NCI-H2227 (cell line): ENCODE measurements around the gene CCDC106.

Experiments used
- DNase-seq: peaks from one replicate; lab custom pipeline; 2025; ENCODE audit not compliant: unreplicated experiment; lab: John Stamatoyannopoulos, UW

The CCDC106 gene

GRCh38 chr19:55649268-55650125, 1.5 kb downstream of the CCDC106 start:
- no peak for DNase-seq

DNA sequence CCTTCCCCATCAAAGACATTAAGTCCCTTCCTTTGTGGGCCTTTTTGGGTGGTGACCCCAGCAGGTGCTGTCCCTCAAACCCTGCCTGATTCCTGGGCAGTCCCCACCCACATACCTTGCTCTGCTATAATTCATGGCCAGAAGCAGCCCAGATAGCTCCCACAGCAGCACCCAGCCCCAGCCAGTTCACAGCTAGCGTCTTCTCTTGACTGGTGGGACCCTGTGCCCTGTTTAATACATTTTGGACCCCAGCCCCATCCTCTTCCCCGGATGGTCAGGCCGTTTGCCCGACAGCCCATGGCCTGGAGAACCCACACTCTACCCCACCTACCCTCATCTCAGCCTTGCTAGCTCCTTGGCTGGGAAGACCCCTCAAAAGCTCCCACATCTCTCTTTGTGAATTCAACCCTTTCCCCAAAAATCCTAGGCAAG, 2.1 kb downstream of the CCDC106 start:
- DNase-seq: no peak

DNA sequence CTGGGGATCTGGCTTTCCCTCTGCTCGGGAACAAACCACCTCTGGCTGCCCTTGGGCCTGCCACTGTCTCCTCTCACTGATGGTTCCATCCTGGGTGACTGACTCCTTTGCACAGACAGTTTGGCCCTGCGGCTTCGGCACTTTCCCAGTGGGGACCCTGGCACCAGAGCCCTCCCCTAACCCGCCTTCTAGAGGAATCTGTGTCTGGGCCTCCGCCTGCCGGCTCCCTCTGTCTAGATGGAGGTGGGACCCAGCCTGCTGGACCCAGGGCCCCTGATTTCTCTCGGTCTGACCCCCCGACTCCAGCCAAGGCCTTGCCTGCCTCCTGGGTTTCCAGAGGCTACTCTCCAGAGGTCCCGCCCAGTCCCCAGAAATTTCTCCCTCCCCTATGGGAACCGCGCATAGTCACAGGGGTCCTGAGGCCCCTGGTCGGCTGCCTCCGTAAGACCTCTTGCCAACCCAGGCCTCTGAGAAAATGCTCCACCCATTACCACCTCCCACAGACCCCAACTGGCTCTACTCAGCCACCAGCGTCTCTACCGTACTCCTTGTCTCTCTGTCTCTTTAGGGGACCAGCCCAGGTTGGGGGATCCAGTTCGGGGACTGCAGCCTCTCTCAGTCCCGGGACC, 2.7 kb downstream of the CCDC106 start:
- no peak for DNase-seq

DNA sequence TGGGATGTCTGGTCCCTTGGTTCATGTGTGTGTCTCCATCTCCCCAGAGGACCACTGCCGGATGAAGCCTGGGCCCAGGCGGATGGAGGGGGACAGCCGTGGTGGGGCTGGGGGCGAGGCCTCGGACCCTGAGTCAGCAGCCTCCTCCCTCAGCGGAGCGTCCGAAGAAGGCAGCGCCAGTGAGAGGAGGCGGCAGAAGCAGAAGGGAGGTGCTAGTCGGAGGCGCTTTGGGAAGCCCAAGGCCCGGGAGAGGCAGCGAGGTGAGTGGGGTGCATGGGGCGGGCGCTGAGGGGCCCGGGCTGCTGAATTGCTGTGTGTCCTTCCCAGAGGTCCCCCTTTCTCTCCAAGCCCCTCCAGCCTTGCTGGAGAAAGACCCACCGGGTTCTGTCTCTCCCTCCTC, 3.2 kb downstream of the CCDC106 start:
- no peak for DNase-seq

DNA sequence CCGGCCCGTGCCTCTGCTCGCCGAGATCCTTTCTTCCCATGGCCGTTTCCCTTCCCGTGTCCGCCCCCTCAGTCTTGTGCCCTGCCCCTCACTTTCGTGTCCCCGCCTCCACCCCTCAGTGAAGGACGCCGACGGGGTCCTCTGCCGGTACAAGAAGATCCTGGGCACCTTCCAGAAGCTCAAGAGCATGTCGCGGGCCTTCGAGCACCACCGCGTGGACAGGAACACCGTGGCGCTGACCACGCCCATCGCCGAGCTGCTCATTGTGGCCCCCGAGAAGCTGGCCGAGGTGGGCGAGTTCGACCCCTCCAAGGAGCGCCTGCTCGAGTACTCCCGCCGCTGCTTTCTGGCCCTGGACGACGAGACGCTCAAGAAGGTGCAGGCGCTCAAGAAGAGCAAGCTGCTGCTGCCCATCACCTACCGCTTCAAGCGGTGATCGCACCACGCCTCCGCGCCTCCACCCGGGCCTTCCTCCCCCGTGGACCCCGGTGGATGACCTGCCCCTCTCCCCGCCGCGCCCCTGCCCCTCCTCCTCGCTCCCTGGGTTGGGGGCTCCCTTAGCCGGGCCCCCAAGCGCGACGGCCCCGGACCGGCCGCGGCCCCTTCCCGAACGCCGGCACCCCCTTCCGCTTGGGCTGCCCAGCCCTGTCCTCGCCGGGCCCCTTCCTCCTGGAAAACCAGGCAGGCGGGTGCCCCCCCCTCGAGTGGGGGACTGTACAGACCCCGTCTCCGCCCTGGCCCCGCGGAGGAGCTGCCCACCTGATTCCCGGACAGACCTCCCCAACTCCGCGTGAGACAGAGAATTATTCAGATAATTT, 4.5 kb downstream of the CCDC106 start:
- DNase-seq: no peak

DNA sequence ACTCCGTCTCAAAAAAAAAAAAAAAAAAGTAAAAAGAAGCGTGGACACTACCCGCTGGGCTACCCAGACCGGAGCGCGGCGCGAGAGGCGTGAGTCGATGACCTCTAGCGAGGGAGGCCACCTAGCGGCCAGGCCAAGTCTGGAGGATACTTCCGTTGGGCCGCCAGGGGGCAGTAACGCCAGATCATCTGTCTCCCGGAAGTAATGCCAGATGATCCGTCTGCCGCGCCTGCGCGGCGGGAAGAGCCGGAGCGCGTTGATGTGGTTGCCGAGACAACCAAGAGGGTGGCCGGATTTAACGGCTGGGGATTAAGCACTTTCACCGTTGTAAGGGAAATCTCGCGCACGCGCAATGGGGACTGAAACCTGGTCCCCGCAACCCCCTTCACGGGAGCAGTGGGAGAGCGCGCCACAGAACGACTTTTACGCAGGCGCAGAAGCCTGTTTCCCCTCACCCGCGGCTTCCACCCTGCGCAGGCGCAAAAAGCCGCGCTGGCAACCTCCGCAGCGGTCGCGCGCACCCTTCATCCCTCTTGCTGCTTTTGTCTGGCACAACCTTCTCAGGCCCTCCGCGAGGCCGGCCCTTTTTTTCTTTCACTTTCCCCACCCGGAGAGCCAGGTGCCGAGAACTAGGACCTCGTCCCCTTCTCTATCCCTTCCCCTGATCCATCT, 5.8 kb downstream of the CCDC106 start:
- DNase-seq: peak; percentile 100

GRCh38 chr19:55654323-55654867, 6.4 kb downstream of the CCDC106 start:
- peak; percentile 100 for DNase-seq

DNA sequence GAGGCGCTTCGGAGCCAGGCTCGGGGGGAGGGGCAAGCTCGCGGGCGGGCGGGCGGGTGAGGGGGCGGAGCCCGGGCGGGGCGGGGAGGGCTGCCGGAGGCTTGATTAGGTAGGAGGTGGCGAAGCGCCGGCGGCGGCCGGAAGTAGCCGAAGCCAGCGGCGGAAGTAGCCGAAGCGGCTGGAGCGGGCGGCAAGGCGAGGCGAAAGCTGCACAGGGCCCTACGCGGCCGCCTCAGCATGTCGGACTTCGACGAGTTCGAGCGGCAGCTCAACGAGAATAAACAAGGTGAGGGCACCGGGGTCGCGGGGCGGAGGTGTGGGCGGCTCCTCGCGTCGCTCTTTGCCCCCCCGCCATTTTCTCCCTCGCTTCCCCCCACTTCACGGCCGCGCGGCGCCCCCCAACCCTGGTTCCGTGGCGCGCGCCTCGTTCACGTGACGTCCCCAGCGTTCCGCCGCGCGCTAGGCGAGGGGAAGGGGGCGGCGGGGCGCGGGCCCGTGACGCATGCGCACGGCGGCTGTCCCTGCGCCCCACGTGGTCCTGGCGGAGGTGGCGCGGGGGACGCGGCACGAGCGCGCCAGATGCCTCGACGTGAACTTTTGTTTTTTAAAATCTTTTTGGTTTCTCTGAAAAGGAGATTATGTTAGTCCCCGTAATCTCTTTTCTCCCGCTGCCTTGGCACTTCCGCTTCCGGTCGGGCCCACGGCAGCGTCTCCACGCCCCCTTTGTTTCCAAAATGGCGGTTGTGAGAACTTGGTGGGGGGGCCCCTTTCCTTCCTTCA, 7.0 kb downstream of the CCDC106 start, which contains the start of gene U2AF2:
U2AF2 (plus strand) TSS at position 168 of the 780 bp plus-strand sequence; CDS start at position 238, 70 bp downstream.
- DNase-seq: peak; percentile 99

- DNase-seq: no peak
Measured at GRCh38 chr19:55655648-55656040, 7.6 kb downstream of the CCDC106 start.

- DNase-seq: no peak
Measured at GRCh38 chr19:55656552-55656951, 8.5 kb downstream of the CCDC106 start.

DNA sequence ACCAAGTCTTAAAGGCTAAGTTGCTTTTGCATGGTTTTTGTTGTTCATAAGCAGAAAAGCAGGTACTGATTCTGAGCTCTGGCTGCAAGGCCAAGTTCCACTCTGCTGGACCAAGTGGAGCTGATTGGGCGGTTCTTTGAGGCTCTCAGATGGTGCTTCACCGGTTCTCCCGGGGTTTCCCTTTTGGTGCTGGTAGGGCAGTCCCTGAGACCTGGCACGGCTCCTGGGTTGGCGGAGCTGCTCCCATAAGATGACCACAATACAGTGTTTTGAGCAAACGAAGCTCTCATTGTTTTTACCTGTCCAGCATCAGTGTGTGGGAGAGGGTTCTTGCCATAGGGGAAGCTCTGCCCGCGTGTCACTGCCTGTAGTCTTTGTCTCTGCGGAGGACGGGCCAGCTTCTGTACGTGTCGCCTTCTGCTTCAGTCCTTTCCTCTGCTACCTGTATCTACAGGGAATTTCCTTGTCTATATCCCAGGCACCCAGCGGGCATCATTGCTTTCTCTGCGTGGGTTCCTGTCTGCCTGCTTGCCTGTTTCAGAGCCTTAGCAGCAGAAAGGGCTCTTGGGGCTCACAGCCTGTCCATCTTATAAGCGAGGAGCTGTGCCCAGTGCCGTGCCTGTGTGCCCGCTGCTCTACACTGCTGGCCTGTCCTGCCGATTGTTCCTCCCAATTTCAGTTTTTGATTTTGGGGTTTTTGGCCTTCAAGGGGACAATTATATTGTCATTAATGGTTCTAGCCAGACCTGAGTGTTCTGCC, 9.2 kb downstream of the CCDC106 start:
- DNase-seq: no peak

- no peak for DNase-seq
Measured at GRCh38 chr19:55658846-55659459, 10.9 kb downstream of the CCDC106 start.

- no peak for DNase-seq
Measured at GRCh38 chr19:55659822-55660221, 11.8 kb downstream of the CCDC106 start.

DNA sequence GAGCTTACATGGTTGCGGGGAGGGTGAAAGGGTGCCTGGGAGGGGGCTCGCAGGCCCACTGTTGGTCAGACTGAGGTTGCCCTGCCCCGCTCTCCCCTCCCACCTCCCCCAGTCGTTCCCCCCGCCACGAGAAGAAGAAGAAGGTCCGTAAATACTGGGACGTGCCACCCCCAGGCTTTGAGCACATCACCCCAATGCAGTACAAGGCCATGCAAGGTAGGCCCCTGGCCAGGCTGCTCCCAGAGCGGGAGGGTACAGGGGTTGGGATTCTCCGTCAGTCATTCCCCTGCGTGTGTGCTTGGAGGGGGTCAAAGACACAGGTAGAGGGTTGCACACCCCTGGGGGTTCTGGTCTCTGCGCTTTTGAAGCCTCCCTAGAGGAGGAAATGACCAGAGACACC, 12.4 kb downstream of the CCDC106 start:
- no peak for DNase-seq

GRCh38 chr19:55660991-55661390, 13.0 kb downstream of the CCDC106 start:
- no peak for DNase-seq

- no peak for DNase-seq
Measured at GRCh38 chr19:55661826-55662225, 13.8 kb downstream of the CCDC106 start.

- no peak for DNase-seq
Measured at GRCh38 chr19:55663846-55664536, 16.0 kb downstream of the CCDC106 start.

GRCh38 chr19:55666343-55667005, 18.5 kb downstream of the CCDC106 start:
- DNase-seq: no peak
